Measurements from ENCODE around the gene SHC3.

DNA sequence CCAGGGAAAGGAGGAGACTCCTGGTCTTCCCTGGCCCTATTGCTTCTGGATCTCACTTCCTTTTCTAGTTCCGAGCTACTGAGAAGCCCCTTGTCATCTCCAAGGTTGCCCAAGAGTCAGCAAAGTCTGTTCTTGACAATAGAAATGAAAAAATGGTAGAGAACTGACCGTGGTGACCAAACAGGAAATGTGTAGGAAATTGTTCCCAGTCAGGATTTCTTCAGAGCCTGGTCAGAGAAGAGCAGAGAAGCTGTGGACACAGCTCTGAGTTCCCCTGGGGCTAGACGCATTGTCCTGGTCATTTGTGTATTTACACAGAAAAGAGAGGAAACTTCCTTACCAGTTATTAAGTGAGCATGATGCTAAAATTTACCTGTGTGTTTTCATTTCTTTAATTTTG is 151.7 kb downstream of the SHC3 start:
- TF ChIP-seq, protein P1, sequence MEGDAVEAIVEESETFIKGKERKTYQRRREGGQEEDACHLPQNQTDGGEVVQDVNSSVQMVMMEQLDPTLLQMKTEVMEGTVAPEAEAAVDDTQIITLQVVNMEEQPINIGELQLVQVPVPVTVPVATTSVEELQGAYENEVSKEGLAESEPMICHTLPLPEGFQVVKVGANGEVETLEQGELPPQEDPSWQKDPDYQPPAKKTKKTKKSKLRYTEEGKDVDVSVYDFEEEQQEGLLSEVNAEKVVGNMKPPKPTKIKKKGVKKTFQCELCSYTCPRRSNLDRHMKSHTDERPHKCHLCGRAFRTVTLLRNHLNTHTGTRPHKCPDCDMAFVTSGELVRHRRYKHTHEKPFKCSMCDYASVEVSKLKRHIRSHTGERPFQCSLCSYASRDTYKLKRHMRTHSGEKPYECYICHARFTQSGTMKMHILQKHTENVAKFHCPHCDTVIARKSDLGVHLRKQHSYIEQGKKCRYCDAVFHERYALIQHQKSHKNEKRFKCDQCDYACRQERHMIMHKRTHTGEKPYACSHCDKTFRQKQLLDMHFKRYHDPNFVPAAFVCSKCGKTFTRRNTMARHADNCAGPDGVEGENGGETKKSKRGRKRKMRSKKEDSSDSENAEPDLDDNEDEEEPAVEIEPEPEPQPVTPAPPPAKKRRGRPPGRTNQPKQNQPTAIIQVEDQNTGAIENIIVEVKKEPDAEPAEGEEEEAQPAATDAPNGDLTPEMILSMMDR (conservative IDR thresholded peaks at IDR 0.05; ENCODE audit: low read length): no peak
- no peak for TF ChIP-seq EZH2phosphoT487 (IDR thresholded peaks at IDR 0.05; ENCODE audit: borderline replicate concordance, low read depth, low read length)
